Right lobe of liver (tissue), 6 donors: ENCODE results near the gene SNAPC2. TPM values are rescaled to one million over a fixed set of nuclear protein-coding genes. Genes with fewer than 3 reads are reported as not detected.
"Not testable (repeated sequence)": the region's sequence is repeated elsewhere in the genome, so short reads cannot be mapped to it uniquely, and the experiment has no call there.

Experiments used
- ATAC-seq, 4 donors: fragments of 200-7000 bp; cut with Tn5 transposase; one replicate each; pipeline ENCODE4 v1.9.1; 2020; ENCODE audit warnings: mild to moderate bottlenecking in 4 of 4, moderate library complexity in 4 of 4
- DNase-seq, 3 donors: peaks; one replicate each; pipeline ENCODE4 v3.0.0-alpha.2; 2020
- H3K27ac ChIP-seq, 3 donors: fragments of 200-600 bp; one replicate each; pipeline ENCODE4 v1.8.0; 2022
- H3K27me3 ChIP-seq, 2 donors: fragments of 200-600 bp; one replicate each; pipeline ENCODE4 v1.8.0; 2022
- H3K36me3 ChIP-seq, 4 donors: fragments of 200-600 bp; sonication (generic) in 1 of 4; one replicate each; pipeline versions ENCODE4 v1.5.1 to v1.8.0; 2017 to 2022; ENCODE audit warnings: control low read depth in 1 of 4
- H3K4me1 ChIP-seq, 4 donors: fragments of 200-600 bp; sonication (generic) in 1 of 4; one replicate each; pipeline versions ENCODE4 v1.5.1 to v1.8.0; 2017 to 2022; ENCODE audit warnings: control low read depth in 1 of 4
- H3K4me3 ChIP-seq, 3 donors: fragments of 200-600 bp; one replicate each; pipeline ENCODE4 v1.8.0; 2022
- H3K9me3 ChIP-seq, 4 donors: fragments of 200-600 bp; sonication (generic) in 1 of 4; one replicate each; pipeline versions ENCODE4 v1.5.1 to v1.8.0; 2017 to 2022; ENCODE audit warnings: control low read depth in 1 of 4
- POLR2A ChIP-seq: fragments of 450-650 bp; IDR thresholded peaks from one replicate; pipeline ENCODE4 v1.6.1; 2017; ENCODE audit warnings: antibody characterized with exemption, mild to moderate bottlenecking
- WGBS: methylation state at CpG from one replicate; pipeline ENCODE4 v1.1.6; 2018; ENCODE audit warnings: low coverage, low lambda C conversion rate; ENCODE audit not compliant: insufficient coverage; ENCODE audit errors: missing lambda C conversion rate; 5-methylcytosine and 5-hydroxymethylcytosine counted together
- intact Hi-C, 2 donors: fragments of 100-400 bp; cut with DNase I; formaldehyde crosslinking; loops; one replicate each; pipeline versions ENCODE4 v1.11.2 to v1.14.1; 2022
- total RNA-seq, 6 experiments: library from RNA; depleted of rRNA in 2 of 6; stranded (reverse); fragments of >200 nt in 2 of 6; fragmentation: NEBNext Ultra II Directional in 3 of 6; extraction: Animal tissue kit (Norgen Biotek cat#: 25700) in 3 of 6; gene quantifications; one replicate each; pipeline versions ENCODE4 v1.1.0 to v1.2.4, GENCODE V29; 2016 to 2023
- TF ChIP-seq, protein P1 (sequence below), 4 donors: fragments of 200-600 bp in 3 of 4; fragments of 450-650 bp in 1 of 4; IDR thresholded peaks; one replicate each; pipeline versions ENCODE4 v1.5.1 to v1.8.0; 2016 to 2022; ENCODE audit warnings: antibody characterized with exemption in 4 of 4, mild to moderate bottlenecking in 2 of 4
- donor health status: DM: no; HTN: yes; CAD: no.
- donor health status: DM: no; HTN: no; CAD: no.
- donor health status: DM: no; HTN: no; CAD: no.
- donor health status: DM: no; HTN: yes; CAD: no.
- donor health status: DM: no; HTN: yes; CAD: no.

The SNAPC2 gene
- total RNA-seq, 6 experiments from 2014 or later: 3.5 to 7.8 (median 5.2) TPM

GRCh38 chr19:7888826-7889217 lies 31.3 kb upstream of the SNAPC2 start:
- no peak for ATAC-seq
- WGBS: no CpG with 5 or more reads among the region's 8 CpGs
- Histone ChIP-seq H3K4me3 (peak overlapping the region; percentile 45 to 50 (median 46)), H3K27me3 (no peaks in the 10 kb centered on the region), H3K9me3 (no peaks in the 10 kb centered on the region), H3K27ac (no peak overlapping the region), H3K4me1 (no peaks in the 10 kb centered on the region), H3K36me3 (no peaks in the 10 kb centered on the region)
- TF ChIP-seq POLR2A: no peak
- TF ChIP-seq, protein P1, sequence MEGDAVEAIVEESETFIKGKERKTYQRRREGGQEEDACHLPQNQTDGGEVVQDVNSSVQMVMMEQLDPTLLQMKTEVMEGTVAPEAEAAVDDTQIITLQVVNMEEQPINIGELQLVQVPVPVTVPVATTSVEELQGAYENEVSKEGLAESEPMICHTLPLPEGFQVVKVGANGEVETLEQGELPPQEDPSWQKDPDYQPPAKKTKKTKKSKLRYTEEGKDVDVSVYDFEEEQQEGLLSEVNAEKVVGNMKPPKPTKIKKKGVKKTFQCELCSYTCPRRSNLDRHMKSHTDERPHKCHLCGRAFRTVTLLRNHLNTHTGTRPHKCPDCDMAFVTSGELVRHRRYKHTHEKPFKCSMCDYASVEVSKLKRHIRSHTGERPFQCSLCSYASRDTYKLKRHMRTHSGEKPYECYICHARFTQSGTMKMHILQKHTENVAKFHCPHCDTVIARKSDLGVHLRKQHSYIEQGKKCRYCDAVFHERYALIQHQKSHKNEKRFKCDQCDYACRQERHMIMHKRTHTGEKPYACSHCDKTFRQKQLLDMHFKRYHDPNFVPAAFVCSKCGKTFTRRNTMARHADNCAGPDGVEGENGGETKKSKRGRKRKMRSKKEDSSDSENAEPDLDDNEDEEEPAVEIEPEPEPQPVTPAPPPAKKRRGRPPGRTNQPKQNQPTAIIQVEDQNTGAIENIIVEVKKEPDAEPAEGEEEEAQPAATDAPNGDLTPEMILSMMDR (IDR thresholded peaks at IDR 0.05): no peak
- no peak for DNase-seq
- intact Hi-C loops: no loop called here

DNA sequence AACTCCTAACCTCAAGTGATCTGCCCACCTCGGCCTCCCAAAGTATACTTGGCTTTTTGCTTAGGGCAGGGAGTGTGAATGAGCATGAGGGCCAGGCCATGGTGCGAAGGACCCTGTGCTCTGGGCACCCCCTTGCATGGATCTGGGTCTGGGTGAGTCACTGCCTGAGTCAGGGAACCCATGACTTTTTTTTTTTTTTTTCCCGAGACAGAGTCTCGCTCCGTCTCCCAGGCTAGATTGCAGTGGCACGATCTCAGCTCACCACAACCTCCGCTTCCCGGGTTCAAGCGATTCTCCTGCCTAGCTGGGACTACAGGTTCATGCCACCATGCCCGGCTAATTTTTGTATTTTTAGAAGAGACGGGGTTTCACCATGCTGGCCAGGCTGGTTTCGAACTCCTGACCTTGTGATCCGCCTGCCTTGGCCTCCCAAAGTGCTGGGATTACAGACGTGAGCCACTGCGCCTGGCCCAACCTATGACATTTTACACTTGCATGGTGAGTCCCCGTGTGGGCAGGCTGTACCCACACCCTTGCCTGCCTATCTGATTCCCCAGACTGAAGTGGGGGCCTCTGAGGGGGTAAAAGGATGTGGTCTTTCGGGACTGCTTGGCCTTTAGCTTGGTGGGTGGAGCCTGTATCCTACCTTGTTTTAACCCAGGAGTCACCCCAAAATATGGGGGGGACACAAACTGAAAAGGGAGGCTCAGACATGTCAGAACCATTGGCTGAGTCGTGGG lies 26.6 kb upstream of the SNAPC2 start:
- H3K36me3 ChIP-seq, ATAC-seq, intact Hi-C loops, H3K4me3 ChIP-seq, H3K27ac ChIP-seq, H3K27me3 ChIP-seq, H3K9me3 ChIP-seq, DNase-seq: not testable (repeated sequence)
- WGBS: 83% methylated on average over 14 of the region's 18 CpGs
- H3K4me1 ChIP-seq: peaks cover 0 to 14% (median 7%) of the 10 kb centered on the region in 4 donors

- ATAC-seq: no peak
- H3K27me3 ChIP-seq: no peaks in the 10 kb centered on the region
- no peaks in the 10 kb centered on the region for H3K9me3 ChIP-seq
- peaks cover 0 to 14% (median 7%) of the 10 kb centered on the region in 4 donors for H3K4me1 ChIP-seq
- H3K36me3 ChIP-seq: no peaks in the 10 kb centered on the region
- intact Hi-C loops: no loop called here
- 57% methylated on average over 7 of the region's 18 CpGs for WGBS
- H3K4me3 ChIP-seq: no peak overlapping the region
- no peak for TF ChIP-seq POLR2A
- TF ChIP-seq, protein P1 (IDR thresholded peaks at IDR 0.05): no peak
- H3K27ac ChIP-seq: no peak overlapping the region
- no peak for DNase-seq
Observed at GRCh38 chr19:7894612-7895309, 25.4 kb upstream of the SNAPC2 start.

DNA sequence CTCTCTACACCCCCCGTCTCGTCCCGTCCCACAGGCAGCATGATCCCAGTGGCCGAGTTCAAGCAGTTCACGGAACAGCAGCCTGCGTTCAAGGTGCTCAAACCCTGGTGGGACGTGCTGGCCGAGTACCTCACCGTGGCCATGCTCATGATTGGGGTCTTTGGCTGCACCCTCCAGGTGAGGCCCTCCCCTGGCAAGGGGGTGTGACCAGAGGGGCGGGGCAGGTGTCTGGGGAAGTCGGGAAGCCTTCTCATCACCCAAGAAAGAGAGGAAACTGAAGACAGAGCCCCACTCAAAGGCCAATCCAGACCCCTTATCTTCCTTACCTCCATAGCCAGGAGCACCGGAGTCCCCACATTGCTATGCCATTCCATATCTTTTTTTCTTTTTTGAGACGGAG lies 24.6 kb upstream of the SNAPC2 start:
- H3K27me3 ChIP-seq: no peaks in the 10 kb centered on the region
- ATAC-seq (no peak), DNase-seq (no peak)
- TF ChIP-seq, protein P1 (IDR thresholded peaks at IDR 0.05): no peak
- TF ChIP-seq POLR2A: no peak
- H3K9me3 ChIP-seq: no peaks in the 10 kb centered on the region
- peaks cover 0 to 14% (median 7%) of the 10 kb centered on the region in 4 donors for H3K4me1 ChIP-seq
- intact Hi-C loops: no loop called here
- H3K4me3 ChIP-seq: no peak overlapping the region
- 82% methylated on average over 2 of the region's 13 CpGs for WGBS
- H3K27ac ChIP-seq: no peak overlapping the region
- H3K36me3 ChIP-seq: no peaks in the 10 kb centered on the region

GRCh38 chr19:7897292-7897691 lies 22.8 kb upstream of the SNAPC2 start:
- Histone ChIP-seq H3K4me1 (peaks cover 0 to 15% (median 7%) of the 10 kb centered on the region in 4 donors), H3K9me3 (no peaks in the 10 kb centered on the region), H3K27me3 (no peaks in the 10 kb centered on the region), H3K27ac (peak overlapping the region in 1 of 3 donors; percentile 49), H3K36me3 (no peaks in the 10 kb centered on the region), H3K4me3 (no peak overlapping the region)
- DNase-seq: peak; percentile 73 to 82 (median 76)
- intact Hi-C loops: no loop called here
- 19% methylated on average over 8 of the region's 11 CpGs for WGBS
- TF ChIP-seq POLR2A: no peak
- TF ChIP-seq, protein P1 (IDR thresholded peaks at IDR 0.05): no peak
- peak; percentile 79 to 90 (median 86) for ATAC-seq
